22Rv1 (cell line): ENCODE results near the gene CNTF.

ENCODE experiments used
- H3K27ac ChIP-seq: fragments of 450-650 bp; 2 replicates; pipeline ENCODE4 v1.5.1; 2017
- ZFX ChIP-seq: fragments of 450-650 bp; IDR thresholded peaks from 2 replicates; pipeline ENCODE4 v1.6.1; 2017; ENCODE audit warnings: antibody characterized with exemption, borderline replicate concordance
- TF ChIP-seq, protein P1 (sequence below): fragments of 450-650 bp; IDR thresholded peaks from 2 replicates; pipeline ENCODE4 v1.5.1; 2017; ENCODE audit warnings: mild to moderate bottlenecking

CNTF gene

DNA sequence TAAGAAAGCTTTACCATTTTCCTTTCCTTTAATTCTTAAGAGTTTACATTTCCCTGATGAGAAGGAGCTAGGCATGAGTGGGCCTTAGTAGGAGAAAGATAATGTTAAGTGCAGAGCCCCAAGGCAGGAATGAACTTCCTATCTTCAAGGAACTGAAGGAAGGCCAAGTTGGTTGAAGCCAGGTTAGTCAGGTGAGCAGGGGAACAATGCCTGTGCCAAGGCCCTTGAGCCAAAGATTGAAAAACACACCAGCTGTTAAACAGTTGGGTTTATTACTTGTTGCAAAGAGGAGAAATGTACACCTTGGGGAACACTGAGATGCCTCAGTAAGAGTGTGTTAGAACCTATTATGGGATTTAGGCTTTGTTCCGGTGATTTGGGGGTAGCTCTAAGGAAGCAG lies 10.0 kb downstream of the CNTF start:
- TF ChIP-seq, protein P1, sequence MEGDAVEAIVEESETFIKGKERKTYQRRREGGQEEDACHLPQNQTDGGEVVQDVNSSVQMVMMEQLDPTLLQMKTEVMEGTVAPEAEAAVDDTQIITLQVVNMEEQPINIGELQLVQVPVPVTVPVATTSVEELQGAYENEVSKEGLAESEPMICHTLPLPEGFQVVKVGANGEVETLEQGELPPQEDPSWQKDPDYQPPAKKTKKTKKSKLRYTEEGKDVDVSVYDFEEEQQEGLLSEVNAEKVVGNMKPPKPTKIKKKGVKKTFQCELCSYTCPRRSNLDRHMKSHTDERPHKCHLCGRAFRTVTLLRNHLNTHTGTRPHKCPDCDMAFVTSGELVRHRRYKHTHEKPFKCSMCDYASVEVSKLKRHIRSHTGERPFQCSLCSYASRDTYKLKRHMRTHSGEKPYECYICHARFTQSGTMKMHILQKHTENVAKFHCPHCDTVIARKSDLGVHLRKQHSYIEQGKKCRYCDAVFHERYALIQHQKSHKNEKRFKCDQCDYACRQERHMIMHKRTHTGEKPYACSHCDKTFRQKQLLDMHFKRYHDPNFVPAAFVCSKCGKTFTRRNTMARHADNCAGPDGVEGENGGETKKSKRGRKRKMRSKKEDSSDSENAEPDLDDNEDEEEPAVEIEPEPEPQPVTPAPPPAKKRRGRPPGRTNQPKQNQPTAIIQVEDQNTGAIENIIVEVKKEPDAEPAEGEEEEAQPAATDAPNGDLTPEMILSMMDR = no peak
- no peak for TF ChIP-seq ZFX
- no peak overlapping the region for H3K27ac ChIP-seq

DNA sequence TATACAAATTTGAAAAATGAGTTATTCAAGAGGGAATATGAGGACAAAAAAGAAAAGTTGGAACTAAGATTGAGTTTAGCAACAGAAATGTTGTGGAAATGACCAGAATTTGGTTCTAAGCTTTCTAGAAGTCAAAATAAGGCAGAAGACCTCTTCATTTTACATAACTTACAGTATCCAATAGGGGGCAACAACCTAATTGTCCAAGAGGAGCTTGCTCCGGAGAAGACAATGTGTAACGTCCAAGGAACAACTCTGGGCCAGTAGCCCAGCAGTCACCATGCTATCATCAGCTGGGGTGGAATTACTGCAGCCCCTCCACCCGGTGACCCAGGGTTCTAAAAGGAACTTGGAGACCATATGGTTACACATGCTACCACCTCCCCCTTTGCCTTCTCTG lies 14.1 kb downstream of the CNTF start:
- TF ChIP-seq, protein P1 = no peak
- no peak for TF ChIP-seq ZFX
- H3K27ac ChIP-seq = no peak overlapping the region

DNA sequence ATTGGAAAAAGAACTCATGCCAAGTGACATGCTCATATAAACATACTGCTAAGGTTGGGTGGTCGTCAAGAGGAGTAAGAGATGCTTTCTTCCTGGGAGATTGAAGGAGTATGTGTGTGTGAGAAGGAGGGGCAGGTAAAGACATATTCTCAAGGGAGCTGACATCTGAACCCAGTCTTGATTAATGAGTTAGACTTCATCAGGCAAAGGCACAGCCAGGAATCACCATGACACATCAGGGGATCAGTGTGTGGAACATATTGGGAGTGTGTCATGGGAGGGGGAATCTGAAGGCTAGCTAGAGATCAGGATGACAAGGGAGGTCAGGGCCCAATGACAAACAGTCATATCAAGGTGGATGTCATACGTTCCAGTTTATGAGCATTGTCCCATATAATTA lies 14.9 kb downstream of the CNTF start:
- no peak for TF ChIP-seq ZFX
- TF ChIP-seq, protein P1 = no peak
- H3K27ac ChIP-seq = no peak overlapping the region

GRCh38 chr11:58639103-58639502 lies 16.6 kb downstream of the CNTF start:
- no peak for TF ChIP-seq ZFX
- H3K27ac ChIP-seq = no peak overlapping the region

DNA sequence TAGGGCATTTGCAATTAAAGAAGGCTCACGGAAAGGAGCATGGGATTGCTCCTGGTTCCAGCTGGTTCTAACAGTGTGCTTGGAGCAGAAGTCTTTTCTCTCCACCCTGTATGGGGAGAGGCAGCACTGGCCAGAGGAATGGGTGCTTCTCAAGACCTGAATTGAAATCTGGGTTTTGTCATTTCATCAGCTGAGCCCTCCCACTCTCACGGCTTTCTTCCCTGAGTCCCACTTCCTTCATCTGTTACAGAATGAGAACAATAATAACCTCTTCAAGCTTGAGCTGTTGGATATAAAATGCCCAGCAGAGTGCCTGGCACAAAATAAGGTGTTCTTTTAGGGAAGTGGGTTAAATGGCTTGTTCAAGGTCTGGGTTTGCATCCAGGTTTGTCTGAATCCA lies 17.2 kb downstream of the CNTF start:
- TF ChIP-seq, protein P1 = no peak
- no peak for TF ChIP-seq ZFX
- H3K27ac ChIP-seq = no peak overlapping the region

GRCh38 chr11:58640386-58641023 lies 18.0 kb downstream of the CNTF start:
- no peak overlapping the region for H3K27ac ChIP-seq
- TF ChIP-seq, protein P1 = no peak
- no peak for TF ChIP-seq ZFX

DNA sequence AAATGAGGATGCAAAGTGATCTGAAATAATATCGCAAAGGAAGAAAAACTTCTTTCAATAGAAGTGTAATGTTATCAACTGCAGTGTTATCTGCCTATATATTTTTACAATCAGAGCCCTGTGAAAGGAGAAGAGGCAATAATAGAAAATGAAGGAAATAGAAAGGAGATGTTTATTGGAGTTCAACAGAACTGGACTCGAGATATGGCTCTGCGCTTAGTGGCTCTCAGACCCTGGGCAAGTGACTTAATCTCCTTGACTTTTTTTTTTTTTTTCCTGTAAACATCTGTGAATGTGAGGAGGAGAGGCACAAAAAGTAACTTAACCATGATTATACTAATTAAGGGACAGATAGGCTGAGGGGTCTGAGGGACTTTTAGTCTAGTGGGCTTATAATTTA lies 18.9 kb downstream of the CNTF start:
- no peak for TF ChIP-seq ZFX

GRCh38 chr11:58641803-58642581 lies 19.5 kb downstream of the CNTF start:
- TF ChIP-seq, protein P1 = no peak
- TF ChIP-seq ZFX = no peak

More for the DNA sequence above, 18.9 kb downstream of the CNTF start:
- no peak overlapping the region for H3K27ac ChIP-seq

More at GRCh38 chr11:58641803-58642581, 19.5 kb downstream of the CNTF start:
- H3K27ac ChIP-seq = no peak overlapping the region
